Stimulated activated CD8-positive, alpha-beta memory T cell treated with anti-CD3 and anti-CD28 coated beads, Interleukin-2, amount 100 ng/mL, for 1 hour (primary cell): ENCODE measurements around the gene FLOT2.
"Not testable (repeated sequence)": the region's sequence is repeated elsewhere in the genome, so short reads cannot be mapped to it uniquely, and the experiment has no call there.

Experiments
- DNase-seq, 2 donors: peaks; one replicate each; pipeline ENCODE4 v3.0.0-alpha.2; 2020; ENCODE audit warnings: low read depth in 2 of 2

Gene FLOT2

DNA sequence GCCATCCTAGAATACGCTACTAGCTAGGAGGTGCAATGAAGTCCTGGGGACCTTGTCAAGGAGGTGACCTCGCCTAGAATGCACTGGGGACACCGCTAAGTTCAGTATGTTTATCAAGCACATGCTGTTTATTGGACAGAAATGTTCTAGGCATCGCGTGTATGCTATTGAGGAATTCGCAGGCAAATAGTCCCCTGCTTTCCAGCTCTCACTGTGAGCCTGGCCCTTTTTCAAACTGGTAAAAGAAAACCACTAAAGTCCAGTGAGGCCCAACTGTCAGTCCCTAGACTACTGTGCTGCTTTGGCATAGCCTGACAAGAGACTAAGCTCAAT, 53.8 kb downstream of the FLOT2 start:
- no peak for DNase-seq

GRCh38 chr17:28842282-28843012, 55.1 kb downstream of the FLOT2 start, which contains the start of gene FAM222B:
FAM222B (minus strand) TSS chr17:28842790; CDS start chr17:28766667, 76,123 bp downstream.
- DNase-seq = peak; percentile 62 to 77

DNA sequence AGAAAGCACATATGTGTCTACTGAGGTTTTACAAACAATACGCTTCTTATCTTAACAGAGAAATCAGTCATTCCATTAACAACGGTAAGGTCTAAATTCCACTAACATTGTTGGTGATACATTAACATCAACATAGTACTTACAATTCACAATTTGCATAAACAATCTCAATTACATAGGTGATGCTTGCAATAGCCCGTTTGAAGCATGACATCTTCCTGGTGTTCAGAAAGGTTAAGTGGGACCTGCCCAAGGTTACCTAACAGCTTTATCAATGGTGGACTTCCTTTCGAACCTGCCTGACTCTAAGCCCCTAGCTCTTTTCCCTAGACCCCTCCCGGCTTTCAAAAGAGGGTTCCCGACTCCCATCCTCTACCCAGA, 55.6 kb downstream of the FLOT2 start:
- DNase-seq = no peak

GRCh38 chr17:28839221-28839620, 58.3 kb downstream of the FLOT2 start:
- no peak for DNase-seq

GRCh38 chr17:28836541-28836940, 61.0 kb downstream of the FLOT2 start:
- not testable (repeated sequence) for DNase-seq

DNA sequence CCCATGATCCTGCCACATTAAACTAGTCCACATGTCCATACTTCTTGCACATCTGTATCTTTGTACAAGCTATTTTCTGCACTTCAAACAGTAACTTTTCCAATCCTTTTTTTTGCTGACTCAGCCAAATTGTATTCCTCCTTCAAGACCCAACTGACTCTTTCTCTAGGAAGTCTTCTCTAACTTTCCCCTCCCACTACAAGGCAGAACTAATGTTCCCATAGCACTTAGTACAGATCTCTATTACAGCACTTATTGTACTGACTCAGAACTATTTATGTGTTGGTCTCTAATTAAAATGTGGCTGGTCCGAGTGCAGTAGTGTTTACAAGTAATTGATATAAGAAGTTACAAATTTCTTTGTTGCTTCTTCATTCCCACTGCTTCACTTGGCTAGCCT, 63.1 kb downstream of the FLOT2 start:
- no peak for DNase-seq
